ENCODE data around the gene AK8. TPM values are rescaled to one million over a fixed set of nuclear protein-coding genes. Genes with fewer than 3 reads are reported as not detected.
A peak's percentile ranks its signal among the peaks of the same experiment; 100 is the strongest.
"Not testable (repeated sequence)": the region's sequence is repeated elsewhere in the genome, so short reads cannot be mapped to it uniquely, and the experiment has no call there.

The AK8 gene
- total and polyA plus RNA-seq, 2 experiments from 2014 or later: 0.14 to 0.78 TPM

- not testable (repeated sequence) for DNase-seq (ENCODE audit: low spot score); H3K4me3 Mint-ChIP-seq; ATAC-seq; H3F3A ChIP-seq (replicated peaks; ENCODE audit: low read depth); H3K36me3 ChIP-seq (ENCODE audit: insufficient read depth); H3K9me2 ChIP-seq (ENCODE audit: insufficient read depth); H3K4me3 ChIP-seq; H3K4me1 ChIP-seq (ENCODE audit: insufficient read depth); H3K79me2 ChIP-seq (replicated peaks; ENCODE audit: insufficient read depth); H4K20me1 ChIP-seq (replicated peaks; ENCODE audit: insufficient read depth); H3K4me1 Mint-ChIP-seq; H3K36me3 Mint-ChIP-seq (ENCODE audit: low read depth); H3K27ac Mint-ChIP-seq; H2AFZ ChIP-seq; H3K4me2 ChIP-seq; H3K27me3 ChIP-seq (ENCODE audit: insufficient read depth); H3K27ac ChIP-seq (ENCODE audit: low read depth)
- Mint-ChIP-seq H3K27me3 (ENCODE audit: insufficient read depth, low read depth, poor library complexity) (peaks cover 16% of the 10 kb centered on the region), H3K9me3 (peaks cover 19% of the 10 kb centered on the region)
Observed at GRCh38 chr9:132771752-132772151, 106.3 kb downstream of the AK8 start.

- Mint-ChIP-seq H3K4me1 (peaks cover 5% of the 10 kb centered on the region; the same call in 1 of the 3 replicates), H3K27me3 (ENCODE audit: insufficient read depth, low read depth, poor library complexity) (peaks cover 14% of the 10 kb centered on the region), H3K27ac (no peak overlapping the region), H3K9me3 (peaks cover 19% of the 10 kb centered on the region), H3K4me3 (peak overlapping the region; percentile 96), H3K36me3 (ENCODE audit: low read depth) (peaks cover 9% of the 10 kb centered on the region)
- no peaks in the 10 kb centered on the region for H4K20me1 ChIP-seq (replicated peaks; ENCODE audit: insufficient read depth)
- H3K27ac ChIP-seq (ENCODE audit: low read depth): no peak overlapping the region
- peak overlapping the region; percentile 98 for H2AFZ ChIP-seq
- peak overlapping the region; percentile 97 for H3K4me3 ChIP-seq
- H3K4me2 ChIP-seq: peak overlapping the region; percentile 93
- H3K27me3 ChIP-seq (ENCODE audit: insufficient read depth): no peaks in the 10 kb centered on the region; the same call in 1 of the 2 replicates
- DNase-seq (ENCODE audit: low spot score) (no peak), ATAC-seq (peak; percentile 8)
- H3K4me1 ChIP-seq (ENCODE audit: insufficient read depth): peaks cover 12% of the 10 kb centered on the region
- peaks cover 6% of the 10 kb centered on the region; the same call in 1 of the 2 replicates for H3K9me2 ChIP-seq (ENCODE audit: insufficient read depth)
- TF ChIP-seq POLR2AphosphoS5 (IDR thresholded peaks at IDR 0.05; ENCODE audit: low read depth): no peak
- no peak for TF ChIP-seq ZNF462 (CRISPR knock-in tag; IDR thresholded peaks at IDR 0.05)
- no peak for TF ChIP-seq STAT1 (IDR thresholded peaks at IDR 0.05; ENCODE audit: unreplicated experiment)
- no peak for TF ChIP-seq ETS1 (IDR thresholded peaks at IDR 0.05)
- TF ChIP-seq NANOG (IDR thresholded peaks at IDR 0.05; ENCODE audit: borderline replicate concordance): no peak
- H3K79me2 ChIP-seq (replicated peaks; ENCODE audit: insufficient read depth): no peaks in the 10 kb centered on the region
- 0 out of 2 replicates have a peak, but pooled peaks cover 7% of the 10 kb centered on the region for H3F3A ChIP-seq (replicated peaks; ENCODE audit: low read depth)
- H3K36me3 ChIP-seq (ENCODE audit: insufficient read depth): no peaks in the 10 kb centered on the region
Observed at GRCh38 chr9:132770770-132771310, 107.2 kb downstream of the AK8 start.

All from GM23338 (cell line).